G401.6 (cell line): ENCODE results near the gene TMIE.

Source experiments
- FAIRE-seq: peaks from 2 replicates; lab custom pipeline; 2012; peaks lifted over from hg19 to GRCh38; lab: Jason Lieb, UNC

The TMIE gene

GRCh38 chr3:46709721-46710120 lies 8.5 kb downstream of the TMIE start:
- no peak for FAIRE-seq

- no peak for FAIRE-seq
Measured at GRCh38 chr3:46710229-46710628, 9.0 kb downstream of the TMIE start.

GRCh38 chr3:46710671-46711295 lies 9.6 kb downstream of the TMIE start:
- no peak for FAIRE-seq

GRCh38 chr3:46711305-46711704 lies 10.1 kb downstream of the TMIE start:
- no peak for FAIRE-seq

- no peak for FAIRE-seq
Measured at GRCh38 chr3:46711760-46712159, 10.6 kb downstream of the TMIE start.

GRCh38 chr3:46712191-46713049 lies 11.2 kb downstream of the TMIE start:
- FAIRE-seq: no peak

GRCh38 chr3:46713050-46713897 lies 12.1 kb downstream of the TMIE start:
- no peak for FAIRE-seq

- no peak for FAIRE-seq
Measured at GRCh38 chr3:46713898-46714552, 12.8 kb downstream of the TMIE start.

GRCh38 chr3:46714728-46715506 lies 13.7 kb downstream of the TMIE start:
- FAIRE-seq: no peak

- FAIRE-seq: no peak
Measured at GRCh38 chr3:46715507-46716175, 14.4 kb downstream of the TMIE start.

- FAIRE-seq: no peak
Measured at GRCh38 chr3:46716461-46717441, 15.6 kb downstream of the TMIE start.

- no peak for FAIRE-seq
Measured at GRCh38 chr3:46717447-46718231, 16.4 kb downstream of the TMIE start, which contains the start of gene PRSS50. TSS of gene PRSS50 (minus strand) at chr3:46717869. CDS start at chr3:46717824, 45 bp downstream.

- no peak for FAIRE-seq
Measured at GRCh38 chr3:46719044-46719565, 17.9 kb downstream of the TMIE start.

GRCh38 chr3:46719735-46720271 lies 18.6 kb downstream of the TMIE start:
- no peak for FAIRE-seq

GRCh38 chr3:46721009-46721408 lies 19.8 kb downstream of the TMIE start:
- FAIRE-seq: no peak

- FAIRE-seq: no peak
Measured at GRCh38 chr3:46722443-46722842, 21.3 kb downstream of the TMIE start.

GRCh38 chr3:46724424-46724823 lies 23.2 kb downstream of the TMIE start:
- no peak for FAIRE-seq

GRCh38 chr3:46725621-46726314 lies 24.6 kb downstream of the TMIE start:
- no peak for FAIRE-seq
